GM19463 (cell line): ENCODE data around the gene CREB3L2.
A peak's percentile ranks its signal among the peaks of the same experiment; 100 is the strongest.
"Not testable (repeated sequence)": the region's sequence is repeated elsewhere in the genome, so short reads cannot be mapped to it uniquely, and the experiment has no call there.

Source experiments
- ATAC-seq: cut with Tn5 transposase; IDR thresholded peaks from one replicate; pipeline ENCODE4 v1.9.1; 2021; ENCODE audit warnings: mild to moderate bottlenecking, moderate library complexity; ENCODE audit not compliant: unreplicated experiment

The CREB3L2 gene

DNA sequence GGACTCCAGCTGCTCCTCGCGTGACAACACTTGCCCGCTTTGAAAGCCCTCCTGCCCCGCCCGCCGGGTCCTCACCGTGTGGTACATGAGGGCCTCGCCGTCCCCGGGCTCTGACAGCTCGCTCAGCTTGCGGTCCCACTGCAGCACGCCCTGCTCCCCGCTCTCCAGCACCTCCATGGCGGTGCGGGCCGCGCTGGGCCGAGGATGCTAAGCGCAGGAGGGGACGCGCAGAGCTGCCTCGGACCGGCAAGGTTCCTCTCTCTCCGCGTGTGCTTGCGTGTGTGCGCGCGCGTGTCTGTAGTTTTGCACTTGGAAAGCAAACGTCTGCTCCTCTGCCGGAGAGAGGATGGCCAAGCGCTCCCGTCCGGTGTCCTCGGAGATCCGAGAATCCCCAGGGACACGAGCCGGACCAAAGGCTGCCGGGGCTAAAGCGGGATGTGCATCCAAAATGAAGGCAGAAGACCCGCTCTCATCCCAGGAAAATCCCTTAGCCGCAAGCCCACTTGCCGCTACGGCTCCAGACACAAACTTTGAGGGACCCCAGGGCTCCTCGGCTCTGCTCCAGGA lies at the start of gene CREB3L2:
Gene CREB3L2, minus strand, starts transcription at position 558 of the 567 bp plus-strand sequence. Its CDS starts 381 bp downstream, at position 177.
- peak; percentile 24 for ATAC-seq

DNA sequence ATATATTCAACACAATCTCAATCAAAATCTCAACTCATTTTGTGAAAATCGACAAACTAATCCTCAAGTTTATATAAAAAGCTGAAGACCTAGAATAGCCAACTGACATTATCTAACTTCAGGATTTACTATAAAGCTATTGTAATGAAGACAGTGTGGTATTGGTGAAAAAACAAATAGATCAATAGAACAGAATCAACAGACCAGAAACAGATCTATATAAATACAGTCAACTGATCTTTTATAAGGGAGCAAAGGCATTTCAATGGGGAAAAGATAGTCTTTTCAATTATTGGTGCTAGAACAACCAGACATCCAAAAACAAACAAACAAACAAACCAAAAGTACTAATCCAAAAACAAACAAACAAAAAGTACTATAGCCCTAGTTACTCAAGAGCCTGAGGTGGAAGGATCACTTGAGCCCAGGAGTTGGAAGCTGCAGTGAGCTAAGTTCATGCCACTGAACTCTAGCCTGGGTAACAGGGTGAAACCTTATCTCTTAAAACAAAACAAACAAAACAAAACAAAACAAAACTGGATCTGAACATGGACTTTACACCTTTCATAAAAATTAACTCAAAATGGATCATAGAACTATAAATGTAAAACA lies 47.7 kb upstream of the CREB3L2 start:
- ATAC-seq, result no peak

DNA sequence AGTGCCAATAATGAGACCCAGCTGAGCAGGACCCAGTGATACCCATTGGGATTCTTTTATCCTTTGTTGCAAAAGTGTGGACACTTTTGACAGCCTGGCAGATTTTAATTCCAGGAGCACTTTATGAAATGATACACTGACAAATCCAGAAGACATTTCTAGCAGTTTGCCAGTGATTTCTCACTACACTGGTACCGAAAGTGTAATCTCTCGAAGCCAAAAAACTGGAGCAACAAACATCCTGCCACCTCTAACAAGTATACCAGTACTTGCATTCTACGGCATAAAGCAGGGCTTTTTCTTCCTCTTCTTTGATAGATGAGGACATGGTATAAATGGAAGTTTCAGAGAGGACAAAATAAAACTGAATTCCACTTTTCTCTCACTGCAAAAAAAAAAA lies 46.0 kb upstream of the CREB3L2 start:
- ATAC-seq, result no peak

DNA sequence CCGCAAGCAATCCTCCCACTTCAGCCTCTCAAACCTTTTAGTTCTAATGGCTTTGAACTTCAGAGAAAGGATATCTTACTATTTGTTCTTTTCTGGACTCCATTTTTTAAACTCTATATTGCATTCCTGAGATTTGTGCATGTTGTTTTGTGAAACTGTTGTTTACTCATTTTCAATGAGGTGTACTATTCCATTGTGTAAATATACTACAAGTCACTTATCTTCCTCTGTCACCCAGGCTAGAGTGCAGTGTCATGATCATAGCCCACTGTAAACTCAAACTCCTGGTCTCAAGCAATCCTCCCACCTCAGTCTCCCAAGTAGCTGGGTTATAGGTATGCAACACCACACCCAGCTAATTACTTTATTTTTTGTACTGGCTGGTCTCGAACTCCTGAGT lies 43.0 kb upstream of the CREB3L2 start:
- ATAC-seq, result no peak

DNA sequence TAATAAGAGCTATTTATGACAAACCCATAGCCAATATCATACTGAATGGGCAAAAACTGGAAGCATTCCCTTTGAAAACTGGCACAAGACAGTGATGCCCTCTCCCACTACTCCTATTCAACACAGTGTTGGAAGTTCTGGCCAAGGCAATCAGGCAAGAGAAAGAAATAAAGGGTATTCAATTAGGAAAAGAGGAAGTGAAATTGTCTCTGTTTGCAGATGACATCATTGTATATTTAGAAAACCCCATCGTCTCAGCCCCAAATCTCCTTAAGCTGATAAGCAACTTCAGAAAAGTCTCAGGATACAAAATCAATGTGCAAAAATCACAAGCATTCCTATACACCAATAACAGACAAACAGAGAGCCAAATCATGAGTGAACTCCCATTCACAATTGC lies 38.2 kb upstream of the CREB3L2 start:
- ATAC-seq, result not testable (repeated sequence)

- no peak for ATAC-seq
Measured at GRCh38 chr7:138036135-138036534, 34.2 kb upstream of the CREB3L2 start.

DNA sequence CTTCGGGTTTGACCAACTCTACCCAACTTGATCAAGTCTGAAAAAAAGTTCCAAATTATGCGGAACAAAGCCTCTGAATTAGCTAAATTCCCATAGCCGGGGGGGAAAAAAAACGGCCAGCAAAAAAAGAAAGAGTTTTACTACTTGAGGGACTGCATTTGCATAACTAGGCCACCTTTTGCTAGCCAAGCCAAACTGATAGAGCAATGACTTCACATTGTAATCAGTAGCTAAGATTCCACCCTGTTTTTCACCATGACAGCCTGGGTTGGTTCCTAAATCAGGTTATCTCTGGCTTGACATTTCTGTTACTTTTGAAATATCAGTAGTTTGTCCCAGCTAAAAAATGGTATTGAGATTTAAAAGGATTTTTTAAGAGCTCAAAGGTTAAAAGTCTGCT lies 31.4 kb upstream of the CREB3L2 start:
- no peak for ATAC-seq

DNA sequence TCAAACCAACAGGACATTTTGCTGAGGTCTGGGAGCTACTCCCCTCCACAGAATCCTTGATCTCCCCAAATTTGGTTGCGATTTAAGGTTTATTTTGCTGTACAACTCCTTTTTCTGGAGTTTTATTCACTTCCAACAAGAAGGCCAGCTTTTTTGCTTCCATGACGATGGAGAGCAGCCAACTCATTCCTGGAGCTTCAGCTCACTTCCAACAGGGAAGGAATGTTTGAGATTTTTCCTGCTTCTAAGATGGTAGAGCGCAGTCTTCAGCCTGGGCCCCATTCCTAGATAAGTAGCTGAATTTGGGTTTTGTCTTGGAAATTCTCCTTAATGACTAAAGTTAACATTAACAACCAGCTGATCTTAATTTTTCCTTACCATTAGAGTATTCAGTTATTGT lies 30.9 kb upstream of the CREB3L2 start:
- no peak for ATAC-seq

- ATAC-seq, result peak; percentile 67
Measured at GRCh38 chr7:138032186-138032585, 30.3 kb upstream of the CREB3L2 start.

DNA sequence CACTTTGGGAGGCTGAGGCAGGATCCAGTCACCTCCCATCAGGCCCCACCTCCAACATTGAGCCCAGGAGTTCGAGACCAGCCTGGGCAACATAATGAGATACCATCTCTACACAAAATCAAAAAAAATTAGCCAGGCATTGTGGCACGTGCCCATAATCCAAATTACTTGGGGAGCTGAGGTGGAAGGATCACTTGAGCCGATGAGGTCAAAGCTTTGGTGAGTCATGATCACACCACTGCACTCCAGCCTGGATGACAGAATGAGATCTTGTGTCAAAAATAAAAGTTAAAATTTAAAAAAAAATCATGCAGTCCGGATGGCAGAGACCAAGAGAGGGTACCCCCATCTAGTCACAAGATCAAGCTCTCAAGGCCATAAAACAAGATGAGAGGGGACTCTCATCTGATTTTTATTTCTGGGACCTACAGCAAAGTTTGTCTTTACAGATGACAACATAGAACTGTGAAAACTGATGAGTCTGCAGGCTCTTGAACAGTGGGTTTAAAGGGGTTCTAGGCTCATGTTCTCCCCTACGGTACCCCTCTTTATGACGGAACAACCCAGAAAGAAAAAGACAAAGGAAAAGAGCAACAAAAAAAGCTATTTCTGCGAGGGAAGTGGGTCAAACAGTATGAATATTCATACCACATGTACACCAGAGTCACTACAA lies 28.9 kb upstream of the CREB3L2 start:
- ATAC-seq, result no peak

GRCh38 chr7:138029941-138030340 lies 28.1 kb upstream of the CREB3L2 start:
- no peak for ATAC-seq

- ATAC-seq, result no peak
Measured at GRCh38 chr7:138029126-138029525, 27.2 kb upstream of the CREB3L2 start.

DNA sequence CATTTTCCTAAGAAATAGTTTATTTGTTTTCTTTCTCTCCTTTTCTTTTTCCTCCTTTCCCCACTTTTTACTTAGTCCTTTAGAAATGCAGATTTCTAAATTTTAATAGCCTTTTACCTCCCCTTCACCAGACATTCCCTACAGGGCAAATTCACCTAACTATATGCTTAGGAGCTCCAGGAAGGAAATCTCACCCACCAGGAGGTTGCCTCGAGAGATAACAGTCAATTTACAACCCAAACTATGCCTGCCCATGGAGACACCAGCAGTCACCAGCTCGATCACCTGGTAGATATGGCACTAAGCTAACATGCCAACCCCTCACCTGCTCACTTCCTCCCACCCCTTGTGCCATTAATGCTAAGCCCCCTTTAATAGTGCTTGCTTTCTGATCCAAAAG lies 25.2 kb upstream of the CREB3L2 start:
- ATAC-seq, result no peak

- no peak for ATAC-seq
Measured at GRCh38 chr7:138025215-138026186, 23.6 kb upstream of the CREB3L2 start.

DNA sequence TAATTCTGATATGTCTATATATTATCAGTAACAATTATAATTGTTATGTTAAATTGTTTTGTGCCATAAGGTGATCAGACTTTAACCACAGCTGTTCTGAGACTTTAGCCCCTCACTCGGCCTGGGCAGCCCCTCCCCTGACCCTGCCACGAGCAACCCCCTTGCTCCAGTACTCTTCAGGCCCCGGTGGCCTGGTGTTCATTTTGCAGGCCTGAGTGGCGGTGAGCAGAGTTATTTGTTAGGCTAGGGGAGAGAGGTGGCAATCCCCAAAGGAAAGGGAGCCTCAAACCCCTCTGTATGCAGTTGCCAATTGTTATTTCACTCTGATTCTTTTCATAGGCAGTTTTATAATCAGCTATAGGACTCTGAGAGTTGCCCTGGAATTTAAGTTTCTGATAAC lies 22.9 kb upstream of the CREB3L2 start:
- no peak for ATAC-seq

GRCh38 chr7:138024343-138024691 lies 22.4 kb upstream of the CREB3L2 start:
- no peak for ATAC-seq

GRCh38 chr7:138023618-138024342 lies 21.9 kb upstream of the CREB3L2 start:
- peak; percentile 74 for ATAC-seq

DNA sequence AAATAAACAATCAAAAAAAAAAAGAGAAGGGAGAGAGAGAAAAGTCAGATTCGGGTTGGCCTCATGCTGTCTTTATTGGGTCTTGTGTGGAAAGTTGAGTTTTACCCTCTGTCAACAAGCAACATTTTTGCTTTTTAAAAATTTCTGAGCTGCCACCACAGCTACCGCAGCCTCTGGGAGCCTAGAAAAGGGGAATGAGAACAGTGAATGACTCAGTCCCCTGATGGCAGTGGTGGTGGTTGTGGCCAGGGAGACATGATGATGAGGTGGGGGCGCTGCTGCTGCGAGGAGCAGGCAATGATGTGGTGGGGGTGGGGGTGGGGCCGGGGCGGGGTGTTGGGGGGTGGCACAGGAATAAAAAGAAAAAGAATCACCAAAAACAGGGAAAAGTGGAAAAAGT lies 20.0 kb upstream of the CREB3L2 start:
- no peak for ATAC-seq

- ATAC-seq, result no peak
Measured at GRCh38 chr7:138017992-138018391, 16.1 kb upstream of the CREB3L2 start.

GRCh38 chr7:138015096-138015495 lies 13.2 kb upstream of the CREB3L2 start:
- no peak for ATAC-seq

DNA sequence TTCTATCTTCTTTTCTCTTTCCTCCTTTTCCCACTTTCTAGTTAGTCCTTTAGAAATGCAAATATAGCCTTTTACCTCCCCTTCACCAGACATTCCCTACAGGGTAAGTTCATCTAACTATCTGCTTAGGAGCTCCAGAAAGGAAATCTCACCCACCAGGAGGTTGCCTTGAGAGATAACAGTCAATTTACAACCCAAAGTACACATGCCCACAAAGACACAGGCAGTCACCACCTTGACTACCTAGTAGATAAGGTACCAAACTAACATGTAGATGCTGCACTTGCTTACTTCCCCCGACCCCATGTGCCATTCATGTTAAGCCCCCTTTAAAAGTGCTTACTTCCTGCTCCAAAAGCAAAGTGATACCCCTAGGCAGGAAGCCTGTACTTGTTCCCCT lies 12.8 kb upstream of the CREB3L2 start:
- ATAC-seq, result no peak
